ENCODE results near the gene TMEM208.

TMEM208 gene

GRCh38 chr16:67237396-67238277 is 10.7 kb downstream of the TMEM208 start:
- DNase-seq, result no peak

- no peak for DNase-seq
Measured at GRCh38 chr16:67238278-67238575, 11.3 kb downstream of the TMEM208 start.

DNA sequence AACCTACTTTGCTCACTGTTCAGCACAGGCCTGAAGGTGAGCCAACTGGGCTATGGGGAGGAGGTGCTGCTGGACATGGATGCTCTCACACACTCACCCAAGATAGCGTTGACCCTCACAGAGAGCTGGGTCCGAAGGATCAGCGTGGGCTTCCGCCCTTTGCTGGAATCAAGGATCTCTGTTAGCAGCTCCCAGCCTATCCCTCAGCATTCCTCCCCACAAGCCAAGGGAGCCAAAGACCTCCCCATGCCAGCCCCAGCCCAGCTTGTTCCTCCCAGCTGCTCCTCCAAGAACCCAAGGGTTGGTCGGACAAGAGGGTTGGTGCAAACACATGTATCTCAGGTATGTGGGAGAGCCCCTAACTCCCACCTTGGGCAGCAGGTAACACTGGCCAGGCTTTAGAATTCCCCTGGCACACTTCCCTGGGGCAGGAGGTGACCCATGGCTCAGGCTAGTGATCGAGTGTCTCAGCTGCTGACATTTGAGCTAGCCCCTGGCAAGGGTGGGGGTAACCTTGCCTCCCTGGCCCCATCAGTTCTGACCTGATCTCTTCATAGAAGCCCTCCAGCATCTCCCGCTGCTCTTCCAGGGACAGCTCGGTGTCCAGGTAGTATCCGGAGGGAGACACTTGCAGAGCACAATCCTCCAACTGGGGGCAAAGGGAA is 12.0 kb downstream of the TMEM208 start:
- DNase-seq, result no peak

- DNase-seq, result no peak
Measured at GRCh38 chr16:67240506-67240905, 13.6 kb downstream of the TMEM208 start.

- no peak for DNase-seq
Measured at GRCh38 chr16:67241008-67241900, 14.3 kb downstream of the TMEM208 start.

- DNase-seq, result no peak
Measured at GRCh38 chr16:67242138-67242730, 15.3 kb downstream of the TMEM208 start.

GRCh38 chr16:67243481-67243880 is 16.6 kb downstream of the TMEM208 start:
- no peak for DNase-seq

DNA sequence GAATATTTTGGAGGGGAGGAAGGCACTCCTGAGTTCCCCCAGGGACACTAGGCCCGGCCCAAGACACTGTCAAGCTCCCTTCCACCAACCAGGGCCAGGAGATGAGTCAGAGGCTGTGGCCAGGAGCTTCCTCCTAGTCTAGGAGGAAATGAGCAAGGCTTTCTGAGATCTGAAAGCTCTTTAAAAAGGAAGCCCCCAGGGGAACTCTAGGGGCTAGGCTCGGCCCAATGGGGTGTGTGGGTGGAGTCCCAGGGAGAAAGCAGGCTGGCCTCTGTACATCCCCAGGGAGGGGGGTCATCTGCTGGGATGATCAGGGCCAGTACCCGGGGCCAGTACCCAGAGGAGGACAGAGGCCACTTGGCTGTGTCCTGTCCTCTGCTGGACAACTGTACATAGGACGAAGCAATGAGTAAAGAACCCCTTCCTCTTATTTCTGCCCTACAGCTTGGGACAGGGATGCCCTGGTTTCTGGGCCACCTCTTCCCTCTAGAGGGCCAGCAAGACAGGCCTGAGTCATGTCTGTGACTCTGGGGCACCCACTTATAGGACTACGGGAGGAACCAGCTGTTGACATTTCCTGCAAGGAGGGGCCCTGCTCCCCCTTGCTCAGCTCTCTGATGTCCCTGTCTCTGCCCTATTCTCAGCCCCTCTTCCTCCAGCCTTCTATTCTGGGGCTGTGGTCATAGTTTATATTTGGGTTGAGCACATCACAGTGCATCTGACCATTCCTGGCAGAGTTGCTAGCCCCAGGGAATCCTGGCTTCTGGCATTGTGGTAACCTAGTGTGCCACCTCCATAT is 17.7 kb downstream of the TMEM208 start:
- no peak for DNase-seq

DNA sequence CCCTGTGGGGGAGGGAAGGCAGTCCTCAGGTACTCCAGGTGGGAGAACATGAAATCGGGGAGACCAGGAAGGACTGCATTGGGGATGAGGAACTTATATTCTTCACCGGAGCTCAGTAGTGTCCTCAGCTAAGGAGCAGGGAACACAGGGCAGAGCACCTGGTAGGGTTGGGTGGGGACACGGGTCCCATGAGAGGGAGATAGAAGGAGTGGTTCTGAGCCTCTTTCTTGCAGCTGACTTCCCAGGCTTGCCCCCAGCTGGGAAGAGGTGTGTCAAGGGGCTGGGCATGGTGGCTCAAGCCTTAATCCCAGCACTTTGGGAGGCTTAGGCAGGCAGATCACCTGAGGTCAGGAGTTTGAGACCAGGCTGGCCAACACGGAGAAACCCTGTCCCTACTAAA is 18.3 kb downstream of the TMEM208 start:
- DNase-seq, result no peak

GRCh38 chr16:67245674-67246080 is 18.7 kb downstream of the TMEM208 start:
- DNase-seq, result no peak

GRCh38 chr16:67246081-67246755 is 19.3 kb downstream of the TMEM208 start:
- no peak for DNase-seq

GRCh38 chr16:67246756-67247191 is 19.8 kb downstream of the TMEM208 start:
- no peak for DNase-seq

GRCh38 chr16:67247192-67248072 is 20.5 kb downstream of the TMEM208 start, which contains the start of gene FHOD1:
Gene FHOD1 (minus strand): TSS chr16:67247481. CDS start chr16:67247410, 71 bp downstream.
- peak; percentile 42 to 89 for DNase-seq

DNA sequence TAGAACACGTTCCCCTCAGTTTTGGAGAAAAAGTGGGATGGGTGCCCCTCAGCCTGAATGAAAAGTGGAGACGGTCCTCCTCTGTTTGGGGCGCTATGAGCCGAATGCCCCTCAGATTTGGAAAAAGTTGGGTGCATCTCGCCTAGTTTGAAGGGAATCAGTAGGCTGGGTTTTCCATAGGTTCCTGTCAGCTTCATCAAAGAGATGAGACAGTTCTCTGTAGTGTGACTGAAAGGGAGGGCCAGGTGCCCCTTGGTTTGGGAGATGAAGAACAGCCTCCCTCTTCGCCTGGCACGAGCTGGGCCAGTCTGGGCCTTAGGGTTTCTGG is 21.1 kb downstream of the TMEM208 start:
- no peak for DNase-seq

GRCh38 chr16:67248401-67249177 is 21.7 kb downstream of the TMEM208 start, which contains the start of gene SLC9A5:
Gene SLC9A5 (plus strand): TSS chr16:67248979. CDS start chr16:67249015, 36 bp downstream.
- peak in 1 of 2 experiments; percentile 16 for DNase-seq

GRCh38 chr16:67249178-67250044 is 22.5 kb downstream of the TMEM208 start:
- no peak for DNase-seq

DNA sequence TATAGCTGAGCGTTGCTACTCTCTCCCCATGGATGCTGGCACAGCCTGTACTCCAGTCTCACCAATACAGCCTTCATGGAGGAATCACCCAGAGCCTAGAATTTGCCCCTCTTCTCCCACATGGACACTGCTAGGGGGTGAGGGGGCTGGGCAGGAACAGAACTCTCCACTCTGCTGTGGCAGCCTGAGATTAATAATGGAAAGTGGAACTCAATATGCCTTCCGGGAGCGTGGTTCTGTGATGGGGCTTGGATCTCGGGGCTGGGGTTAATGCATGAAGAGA is 23.1 kb downstream of the TMEM208 start:
- no peak for DNase-seq

- peak; percentile 33 to 76 for DNase-seq
Measured at GRCh38 chr16:67252609-67253497, 25.9 kb downstream of the TMEM208 start.

Measured in NCI-H446 (cell line).